OCI-LY1 (cell line): ENCODE results near the gene C16orf54.

Source experiments
- CTCF ChIP-seq: fragments of 200-600 bp; sonication (generic), shearing (Covaris generic); IDR thresholded peaks from 2 replicates; pipeline ENCODE4 v1.5.1; 2017; ENCODE audit warnings: mild to moderate bottlenecking, antibody characterized with exemption, low read length, moderate library complexity, mixed read lengths
- EZH2 ChIP-seq: fragments of 200-600 bp; sonication (generic), shearing (Covaris generic); IDR thresholded peaks from 2 replicates; pipeline ENCODE4 v1.8.0; 2017; ENCODE audit warnings: borderline replicate concordance, mixed run types, mild to moderate bottlenecking, antibody characterized with exemption, low read length, moderate library complexity, mixed read lengths

DNA sequence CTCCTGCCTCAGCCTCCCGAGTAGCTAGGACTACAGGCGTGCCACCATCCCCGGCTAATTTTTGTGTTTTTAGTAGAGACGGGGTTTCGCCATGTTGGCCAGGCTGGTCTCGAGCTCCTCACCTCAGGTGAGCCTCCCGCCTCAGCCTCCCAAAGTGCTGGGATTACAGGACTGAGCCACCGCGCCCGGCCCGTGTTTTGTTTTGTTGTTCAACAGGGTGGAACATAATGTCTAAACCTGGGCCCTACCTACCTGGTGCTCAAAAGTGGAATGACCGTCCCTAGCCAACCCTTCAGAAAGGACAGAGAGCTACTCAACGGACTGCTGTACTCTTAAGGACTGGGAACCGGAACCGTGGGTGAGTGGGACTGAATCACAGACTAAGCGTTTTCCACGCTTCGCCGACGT lies 44.0 kb upstream of the C16orf54 start:
- TF ChIP-seq CTCF (no peak), EZH2 (no peak)
